CD4-positive, alpha-beta T cell treated with Interleukin-4 for 4 hours (primary cell): Measurements from ENCODE around the gene SIGLEC7.
A peak's percentile ranks its signal among the peaks of the same experiment; 100 is the strongest.

Experiments used
- DNase-seq: peaks from one replicate; pipeline ENCODE4 v3.0.0-alpha.2; 2020

Gene SIGLEC7

GRCh38 chr19:51142119-51142518 lies at the start of gene SIGLEC7:
SIGLEC7 (plus strand) TSS chr19:51142301; CDS start chr19:51142370, 69 bp downstream.
- no peak for DNase-seq

- no peak for DNase-seq
Observed at GRCh38 chr19:51093101-51093500, 49.0 kb upstream of the SIGLEC7 start.

- DNase-seq = no peak
Observed at GRCh38 chr19:51093510-51094345, 48.4 kb upstream of the SIGLEC7 start.

- no peak for DNase-seq
Observed at GRCh38 chr19:51094696-51095279, 47.3 kb upstream of the SIGLEC7 start.

GRCh38 chr19:51096473-51097165 lies 45.5 kb upstream of the SIGLEC7 start:
- no peak for DNase-seq

GRCh38 chr19:51097166-51097738 lies 44.8 kb upstream of the SIGLEC7 start:
- DNase-seq = peak; percentile 55

- DNase-seq = no peak
Observed at GRCh38 chr19:51097796-51098195, 44.3 kb upstream of the SIGLEC7 start.

- DNase-seq = no peak
Observed at GRCh38 chr19:51098365-51099046, 43.6 kb upstream of the SIGLEC7 start.

- DNase-seq = no peak
Observed at GRCh38 chr19:51099047-51099382, 43.1 kb upstream of the SIGLEC7 start.

GRCh38 chr19:51100601-51101000 lies 41.5 kb upstream of the SIGLEC7 start:
- DNase-seq = no peak

- no peak for DNase-seq
Observed at GRCh38 chr19:51101171-51101865, 40.8 kb upstream of the SIGLEC7 start.

- no peak for DNase-seq
Observed at GRCh38 chr19:51102991-51103390, 39.1 kb upstream of the SIGLEC7 start.

GRCh38 chr19:51103926-51104341 lies 38.2 kb upstream of the SIGLEC7 start:
- no peak for DNase-seq

GRCh38 chr19:51107406-51108065 lies 34.6 kb upstream of the SIGLEC7 start:
- DNase-seq = no peak

GRCh38 chr19:51108066-51108804 lies 33.9 kb upstream of the SIGLEC7 start, which contains the start of gene CTU1:
CTU1 (minus strand) TSS chr19:51108409; CDS start chr19:51104569, 3,840 bp downstream.
- peak; percentile 99 for DNase-seq

GRCh38 chr19:51108805-51109146 lies 33.3 kb upstream of the SIGLEC7 start:
- no peak for DNase-seq

- DNase-seq = no peak
Observed at GRCh38 chr19:51110666-51110971, 31.5 kb upstream of the SIGLEC7 start.

- DNase-seq = no peak
Observed at GRCh38 chr19:51111606-51112005, 30.5 kb upstream of the SIGLEC7 start.

- no peak for DNase-seq
Observed at GRCh38 chr19:51114087-51114729, 27.9 kb upstream of the SIGLEC7 start.

GRCh38 chr19:51116736-51117286 lies 25.3 kb upstream of the SIGLEC7 start:
- DNase-seq = peak; percentile 40
